ENCODE measurements around the gene PRKCH.

- TF ChIP-seq CTCF (CRISPR knock-in tag; IDR thresholded peaks at IDR 0.05) (no peak), POLR2A (IDR thresholded peaks at IDR 0.05; ENCODE audit: insufficient read depth in 1 of 2, low read depth in 2 of 2, low read length in 2 of 2) (no peak), KDM3A (CRISPR knock-in tag; IDR thresholded peaks at IDR 0.05; ENCODE audit: low read depth) (no peak), DPF2 (CRISPR knock-in tag; IDR thresholded peaks at IDR 0.05; ENCODE audit: borderline replicate concordance, low read depth) (no peak), THAP7 (CRISPR knock-in tag; IDR thresholded peaks at IDR 0.05) (no peak), BHLHE40 (IDR thresholded peaks at IDR 0.05; ENCODE audit: low read length) (no peak), ZNF329 (CRISPR knock-in tag; IDR thresholded peaks at IDR 0.05; ENCODE audit: low read depth) (no peak), ZBTB33 (CRISPR knock-in tag; IDR thresholded peaks at IDR 0.05) (no peak), GPN1 (CRISPR knock-in tag; IDR thresholded peaks at IDR 0.05; ENCODE audit: borderline replicate concordance) (no peak), ATF6 (CRISPR knock-in tag; conservative IDR thresholded peaks at IDR 0.05) (no peak), ASH2L (IDR thresholded peaks at IDR 0.05; ENCODE audit: insufficient read length, low read depth, low read length) (no peak)
These were observed 145.0 kb downstream of the PRKCH start for GRCh38 chr14:61466249-61466904.
